ENCODE data around the gene WDR64.

- TF ChIP-seq CTCF (IDR thresholded peaks at IDR 0.05) (no peak), POLR2A (IDR thresholded peaks at IDR 0.05) (no peak)
Observed at GRCh38 chr1:241614144-241614543, 37.9 kb upstream of the WDR64 start.

All from heart left ventricle (tissue), 13 donors.